ENCODE results near the gene HSPB7. TPM values are rescaled to one million over a fixed set of nuclear protein-coding genes. Genes with fewer than 3 reads are reported as not detected.

Gene HSPB7
- polyA plus RNA-seq, 1 donor (not counting 4 experiments of a cell fraction or from before 2014, with no cell fraction given), result 0.05 TPM

DNA sequence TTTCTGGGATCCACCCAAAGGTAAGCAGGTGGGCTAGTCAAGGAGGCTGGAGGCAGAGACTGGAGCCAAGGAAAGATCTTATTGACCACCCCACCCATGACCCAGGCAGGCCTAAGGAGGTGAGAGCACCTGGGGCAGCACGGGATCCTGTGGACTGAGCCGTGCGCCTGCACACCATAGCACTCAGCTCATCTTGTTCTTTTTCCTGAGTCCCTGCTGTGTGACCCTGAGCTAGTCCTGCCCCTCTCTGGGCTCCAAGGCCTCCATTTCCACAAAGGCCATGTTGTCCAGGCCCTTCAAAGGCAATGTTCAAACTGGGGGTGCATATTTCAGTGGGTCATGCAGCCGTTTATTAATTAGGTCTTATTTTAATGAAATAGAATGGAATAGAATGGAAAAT is 48.4 kb upstream of the HSPB7 start:
- dilution Hi-C loops (cut with MboI; ENCODE audit: extremely low pct_ligation_motif_present, low sequenced_read_pairs), result no loop called here
- Histone ChIP-seq H3K9me1 (ENCODE audit: control insufficient read depth, extremely low read depth, insufficient read depth, low read length) (no peaks in the 10 kb centered on the region), H2AFZ (ENCODE audit: control insufficient read depth, low read length) (no peak overlapping the region), H3K79me2 (ENCODE audit: control insufficient read depth, insufficient read depth, low read length) (no peaks in the 10 kb centered on the region), H4K20me1 (ENCODE audit: control insufficient read depth, extremely low read depth, insufficient read depth, low read length) (no peaks in the 10 kb centered on the region), H3K4me2 (ENCODE audit: control insufficient read depth, extremely low read depth, insufficient read depth, low read depth, low read length) (no peak overlapping the region), H3K27ac (ENCODE audit: control insufficient read depth, insufficient read depth, low read length) (no peak overlapping the region), H3K9me3 (ENCODE audit: control insufficient read depth, low read depth, low read length) (no peaks in the 10 kb centered on the region), H3K27me3 (ENCODE audit: control insufficient read depth, extremely low read depth, insufficient read depth, low read length) (peaks cover 9% of the 10 kb centered on the region), H3K9ac (ENCODE audit: control insufficient read depth, extremely low read depth, insufficient read depth, low read length) (no peak overlapping the region), H3K4me1 (ENCODE audit: control insufficient read depth, extremely low read depth, insufficient read depth, low read length) (peaks cover 2% of the 10 kb centered on the region), H3K36me3 (ENCODE audit: control insufficient read depth in 2 of 2, extremely low read depth in 1 of 2, insufficient read depth in 2 of 2, low read length in 2 of 2) (no peaks in the 10 kb centered on the region), H3K4me3 (ENCODE audit: control insufficient read depth in 2 of 3, extremely low read depth in 1 of 3, insufficient read depth in 2 of 3, low read depth in 1 of 3, low read length in 3 of 3) (no peak overlapping the region)
- TF ChIP-seq, protein P1, sequence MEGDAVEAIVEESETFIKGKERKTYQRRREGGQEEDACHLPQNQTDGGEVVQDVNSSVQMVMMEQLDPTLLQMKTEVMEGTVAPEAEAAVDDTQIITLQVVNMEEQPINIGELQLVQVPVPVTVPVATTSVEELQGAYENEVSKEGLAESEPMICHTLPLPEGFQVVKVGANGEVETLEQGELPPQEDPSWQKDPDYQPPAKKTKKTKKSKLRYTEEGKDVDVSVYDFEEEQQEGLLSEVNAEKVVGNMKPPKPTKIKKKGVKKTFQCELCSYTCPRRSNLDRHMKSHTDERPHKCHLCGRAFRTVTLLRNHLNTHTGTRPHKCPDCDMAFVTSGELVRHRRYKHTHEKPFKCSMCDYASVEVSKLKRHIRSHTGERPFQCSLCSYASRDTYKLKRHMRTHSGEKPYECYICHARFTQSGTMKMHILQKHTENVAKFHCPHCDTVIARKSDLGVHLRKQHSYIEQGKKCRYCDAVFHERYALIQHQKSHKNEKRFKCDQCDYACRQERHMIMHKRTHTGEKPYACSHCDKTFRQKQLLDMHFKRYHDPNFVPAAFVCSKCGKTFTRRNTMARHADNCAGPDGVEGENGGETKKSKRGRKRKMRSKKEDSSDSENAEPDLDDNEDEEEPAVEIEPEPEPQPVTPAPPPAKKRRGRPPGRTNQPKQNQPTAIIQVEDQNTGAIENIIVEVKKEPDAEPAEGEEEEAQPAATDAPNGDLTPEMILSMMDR (optimal IDR thresholded peaks at IDR 0.05 in 1 of 3, IDR thresholded peaks at IDR 0.05 in 1 of 3, conservative IDR thresholded peaks at IDR 0.05 in 1 of 3; ENCODE audit: extremely low read depth in 1 of 3, insufficient read depth in 2 of 3, low read length in 3 of 3), result no peak
- no peak for TF ChIP-seq EZH2 (IDR thresholded peaks at IDR 0.05; ENCODE audit: low read length)
- no peak for DNase-seq (ENCODE audit: low read depth, low spot score)
- no peak for FAIRE-seq

DNA sequence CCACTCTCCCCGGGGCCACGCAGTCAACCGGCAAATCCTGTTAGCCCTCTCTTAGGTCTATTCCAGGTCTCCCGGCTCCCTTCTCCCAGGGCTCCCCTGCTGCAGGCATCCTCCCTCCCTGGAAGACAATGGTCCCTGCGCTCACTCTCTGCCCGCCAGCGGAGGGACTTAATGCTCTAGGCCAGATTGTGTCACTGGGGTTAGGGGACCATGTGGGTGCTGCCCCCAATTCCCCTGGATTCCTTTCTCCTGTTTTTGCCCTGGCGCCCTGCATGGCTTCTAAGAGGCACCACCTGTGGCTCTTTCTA is 47.4 kb upstream of the HSPB7 start:
- Histone ChIP-seq H3K4me3 (ENCODE audit: control insufficient read depth in 2 of 3, extremely low read depth in 1 of 3, insufficient read depth in 2 of 3, low read depth in 1 of 3, low read length in 3 of 3) (no peak overlapping the region), H3K9ac (ENCODE audit: control insufficient read depth, extremely low read depth, insufficient read depth, low read length) (no peak overlapping the region), H2AFZ (ENCODE audit: control insufficient read depth, low read length) (no peak overlapping the region), H3K27me3 (ENCODE audit: control insufficient read depth, extremely low read depth, insufficient read depth, low read length) (peaks cover 9% of the 10 kb centered on the region), H3K9me1 (ENCODE audit: control insufficient read depth, extremely low read depth, insufficient read depth, low read length) (no peaks in the 10 kb centered on the region), H3K36me3 (ENCODE audit: control insufficient read depth in 2 of 2, extremely low read depth in 1 of 2, insufficient read depth in 2 of 2, low read length in 2 of 2) (no peaks in the 10 kb centered on the region), H4K20me1 (ENCODE audit: control insufficient read depth, extremely low read depth, insufficient read depth, low read length) (no peaks in the 10 kb centered on the region), H3K9me3 (ENCODE audit: control insufficient read depth, low read depth, low read length) (no peaks in the 10 kb centered on the region), H3K4me1 (ENCODE audit: control insufficient read depth, extremely low read depth, insufficient read depth, low read length) (peaks cover 2% of the 10 kb centered on the region), H3K27ac (ENCODE audit: control insufficient read depth, insufficient read depth, low read length) (no peak overlapping the region), H3K4me2 (ENCODE audit: control insufficient read depth, extremely low read depth, insufficient read depth, low read depth, low read length) (no peak overlapping the region), H3K79me2 (ENCODE audit: control insufficient read depth, insufficient read depth, low read length) (no peaks in the 10 kb centered on the region)
- TF ChIP-seq, protein P1 (optimal IDR thresholded peaks at IDR 0.05 in 1 of 3, IDR thresholded peaks at IDR 0.05 in 1 of 3, conservative IDR thresholded peaks at IDR 0.05 in 1 of 3; ENCODE audit: extremely low read depth in 1 of 3, insufficient read depth in 2 of 3, low read length in 3 of 3), result no peak
- TF ChIP-seq EZH2 (IDR thresholded peaks at IDR 0.05; ENCODE audit: low read length), result no peak
- FAIRE-seq (no peak), DNase-seq (ENCODE audit: low read depth, low spot score) (no peak)
- dilution Hi-C loops (cut with MboI; ENCODE audit: extremely low pct_ligation_motif_present, low sequenced_read_pairs), result no loop called here
